ENCODE data around the gene WWP2.
"Not testable (repeated sequence)": the region's sequence is repeated elsewhere in the genome, so short reads cannot be mapped to it uniquely, and the experiment has no call there.

Gene WWP2

DNA sequence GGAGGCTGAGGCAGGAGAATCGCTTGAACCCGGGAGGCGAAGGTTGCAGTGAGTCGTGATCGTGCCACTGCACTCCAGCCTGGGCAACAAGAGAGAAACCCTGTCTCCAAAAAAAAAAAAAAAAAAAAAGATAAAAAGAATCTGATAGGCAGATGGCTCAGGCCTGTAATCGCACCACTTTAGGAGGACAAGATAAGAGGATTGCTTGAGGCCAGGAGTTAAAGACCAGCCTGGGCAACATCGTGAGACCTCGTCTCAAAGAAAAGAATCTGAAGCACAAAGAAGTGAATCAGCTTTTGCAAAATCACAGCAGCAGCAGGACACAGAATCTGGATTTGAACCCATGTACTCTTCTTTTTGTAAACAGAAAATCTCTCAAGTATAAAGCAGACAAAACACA is 15.0 kb upstream of the WWP2 start:
- DNase-seq = no peak

DNA sequence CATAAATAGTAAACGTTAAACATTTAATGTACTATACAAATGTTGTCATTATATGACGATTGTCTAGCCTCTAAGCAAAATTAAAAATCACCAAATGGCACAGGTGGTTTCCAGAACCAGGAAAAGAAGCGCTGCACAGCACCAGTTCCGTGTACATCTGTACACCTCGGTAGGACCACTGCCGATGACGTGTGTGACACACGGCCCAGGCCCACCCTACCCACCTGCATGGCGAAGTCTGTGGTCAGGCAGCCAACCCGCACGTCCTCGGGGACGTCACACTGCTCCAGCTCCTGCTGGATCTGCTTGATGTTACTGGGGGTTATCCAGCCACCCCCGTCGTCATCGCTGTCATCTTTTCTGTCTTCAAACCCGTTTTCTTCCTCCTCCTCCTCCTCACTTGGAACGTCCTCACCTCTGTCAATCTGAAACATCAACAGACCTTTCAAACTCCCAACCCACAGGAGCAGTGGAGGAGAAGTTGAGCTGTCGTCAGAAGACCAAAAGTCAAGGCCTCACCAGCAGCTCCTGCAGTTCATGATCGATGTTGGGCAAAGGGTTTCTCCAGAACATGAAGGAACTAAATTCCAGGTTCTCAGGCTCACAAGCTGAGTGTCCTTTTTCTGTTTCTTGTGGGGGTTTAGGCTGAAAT is 13.3 kb upstream of the WWP2 start:
- no peak for DNase-seq

DNA sequence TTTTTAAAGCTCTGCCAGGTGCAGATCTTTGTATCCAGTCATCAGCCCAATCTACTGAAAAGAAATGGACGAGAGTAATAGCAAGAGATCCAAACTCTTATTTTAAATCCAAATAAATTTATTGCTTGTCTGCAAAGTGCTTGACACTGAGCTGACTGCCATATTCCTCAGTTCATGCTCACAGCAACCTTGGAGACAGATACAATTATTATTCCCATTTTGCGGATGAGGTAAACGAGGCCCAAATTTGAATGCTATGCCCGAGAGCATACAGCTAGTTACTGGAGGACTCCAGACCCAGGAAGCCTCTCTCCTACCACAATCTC is 8.0 kb upstream of the WWP2 start:
- no peak for DNase-seq

DNA sequence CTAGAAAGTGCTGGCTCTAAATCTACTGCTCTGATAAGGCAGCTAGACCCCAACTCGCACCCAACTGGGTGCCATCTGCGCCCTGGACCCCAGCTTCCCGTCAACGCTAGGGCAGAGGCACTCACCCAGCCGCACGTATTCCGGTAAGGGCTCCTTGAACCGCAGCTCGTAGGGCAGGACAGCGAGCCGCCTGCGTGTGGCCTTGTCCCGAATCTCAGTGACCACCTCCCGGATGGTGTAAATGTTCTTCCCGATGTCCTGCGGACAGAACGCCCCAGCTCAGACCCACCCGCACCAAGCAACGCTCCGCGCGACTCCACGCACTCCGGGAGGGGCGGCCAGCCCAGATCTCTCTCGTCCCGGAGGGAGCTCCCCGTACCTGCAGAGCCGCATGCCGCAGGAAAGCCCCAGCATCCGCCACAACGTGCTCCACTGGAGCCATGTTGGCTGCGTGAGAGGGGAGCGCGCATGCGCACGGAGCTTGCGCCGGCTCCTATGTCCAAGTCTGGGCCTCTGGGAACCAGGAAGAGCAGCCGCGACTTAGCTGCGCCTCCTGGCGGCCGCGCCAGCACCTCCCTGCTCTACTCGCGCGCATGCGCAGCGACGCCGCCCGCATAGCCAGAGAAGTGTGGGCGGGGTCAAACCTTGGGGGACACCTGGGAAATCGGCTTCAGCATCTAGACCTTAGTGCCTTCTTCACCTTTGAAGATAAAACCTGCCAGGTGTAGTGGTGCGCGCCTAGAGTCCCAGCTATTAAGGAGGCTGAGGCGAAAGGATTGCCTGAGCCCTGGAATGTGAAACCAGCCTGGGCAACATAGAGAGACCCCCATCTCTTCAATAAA is 7.4 kb upstream of the WWP2 start, which contains the start of gene NOB1:
Gene NOB1 (minus strand): TSS at position 458 of the 842 bp plus-strand sequence. CDS start 16 bp downstream, at position 442.
- peak; percentile 94 for DNase-seq

DNA sequence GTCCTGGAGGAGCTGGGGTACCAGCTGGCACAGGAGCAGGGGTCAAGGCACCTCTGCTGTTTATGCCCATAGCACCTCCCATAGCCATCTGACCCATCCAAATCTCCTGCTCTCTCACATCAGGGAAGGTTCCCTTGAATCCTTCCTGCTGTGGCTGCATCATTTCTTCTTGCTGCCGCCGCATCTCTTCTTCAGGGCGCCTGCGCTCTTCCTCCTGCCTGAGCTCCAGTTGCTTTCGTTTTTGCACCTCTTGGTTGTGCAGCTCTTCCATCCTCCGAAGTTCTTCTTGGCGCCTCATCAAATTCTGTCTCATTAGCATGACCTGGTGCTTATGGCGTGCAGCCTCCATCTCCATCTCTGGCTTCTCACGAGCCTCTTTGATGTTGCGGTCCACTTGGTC is 5.4 kb upstream of the WWP2 start:
- no peak for DNase-seq

DNA sequence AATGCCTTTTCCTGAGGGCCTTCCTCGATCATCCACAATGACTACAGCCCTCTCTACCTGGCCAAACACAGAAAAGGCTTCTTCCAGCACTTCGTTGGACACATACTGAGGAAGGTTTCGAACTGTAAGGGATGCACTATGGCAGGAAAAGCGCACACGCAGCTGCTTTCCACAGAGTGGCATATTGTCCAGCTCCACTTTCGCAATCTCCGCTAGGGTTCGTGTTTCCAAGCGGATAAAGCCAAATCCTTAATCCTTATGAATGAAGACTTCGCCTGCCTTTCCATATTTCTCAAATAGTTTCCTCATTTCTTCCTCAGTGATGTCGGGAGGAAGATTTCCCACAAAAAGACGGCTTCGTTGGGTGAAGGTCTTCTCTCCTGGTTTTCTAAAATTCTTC is 4.8 kb upstream of the WWP2 start:
- not testable (repeated sequence) for DNase-seq

DNA sequence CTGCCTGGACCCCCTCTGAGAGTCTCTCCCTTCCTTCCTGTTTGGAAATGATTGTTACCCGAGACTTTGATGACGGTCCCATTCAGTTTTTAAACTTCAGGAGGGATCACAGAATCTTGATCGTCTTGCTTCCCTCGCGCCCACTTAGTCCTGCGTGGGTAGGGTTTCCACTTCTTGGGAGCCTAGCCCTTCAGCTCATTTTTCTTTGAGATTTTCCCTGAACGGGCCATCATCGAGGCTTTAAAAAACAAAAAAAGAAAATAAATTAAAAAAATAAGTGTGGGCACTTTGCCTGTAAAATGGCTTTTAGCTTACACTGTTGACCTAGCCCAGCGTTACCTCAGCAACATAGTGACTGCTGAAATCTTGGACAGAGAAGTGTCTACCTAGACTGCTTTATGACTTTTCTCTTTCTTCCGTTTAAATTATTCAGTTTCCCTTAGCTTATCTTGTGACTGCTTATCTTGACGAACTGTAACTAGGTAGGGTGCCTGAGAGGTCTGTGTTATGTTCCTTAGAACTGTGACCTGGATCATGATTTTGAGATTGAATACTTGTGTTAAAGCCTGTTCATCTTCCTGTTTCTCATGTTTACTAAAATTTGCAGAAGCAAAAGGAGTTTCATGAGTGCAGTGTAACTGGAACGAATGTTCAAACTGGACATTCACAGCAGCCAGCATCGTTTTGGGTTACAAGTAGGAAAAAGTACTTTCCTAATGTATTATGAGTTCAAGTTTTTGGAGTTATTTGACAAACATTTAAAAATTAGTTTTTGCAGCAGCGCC is 874 bp downstream of the WWP2 start:
- no peak for DNase-seq

DNA sequence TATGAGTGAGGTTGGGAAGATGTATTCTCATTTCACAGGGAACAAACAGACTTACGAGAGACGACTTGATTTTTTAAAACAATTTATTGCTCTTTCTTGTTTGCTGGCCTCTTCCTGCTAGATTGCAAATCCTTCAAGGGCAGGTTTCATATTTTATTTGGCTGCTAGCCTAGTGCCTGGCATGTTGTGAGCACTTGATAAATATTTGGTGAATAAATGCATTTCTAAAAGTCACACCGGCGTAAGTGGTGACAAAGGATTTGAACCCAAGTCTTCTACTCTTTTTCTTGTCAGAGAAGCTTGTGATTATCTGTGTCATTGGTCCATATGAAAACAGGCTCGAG is 1.4 kb downstream of the WWP2 start:
- DNase-seq = no peak

DNA sequence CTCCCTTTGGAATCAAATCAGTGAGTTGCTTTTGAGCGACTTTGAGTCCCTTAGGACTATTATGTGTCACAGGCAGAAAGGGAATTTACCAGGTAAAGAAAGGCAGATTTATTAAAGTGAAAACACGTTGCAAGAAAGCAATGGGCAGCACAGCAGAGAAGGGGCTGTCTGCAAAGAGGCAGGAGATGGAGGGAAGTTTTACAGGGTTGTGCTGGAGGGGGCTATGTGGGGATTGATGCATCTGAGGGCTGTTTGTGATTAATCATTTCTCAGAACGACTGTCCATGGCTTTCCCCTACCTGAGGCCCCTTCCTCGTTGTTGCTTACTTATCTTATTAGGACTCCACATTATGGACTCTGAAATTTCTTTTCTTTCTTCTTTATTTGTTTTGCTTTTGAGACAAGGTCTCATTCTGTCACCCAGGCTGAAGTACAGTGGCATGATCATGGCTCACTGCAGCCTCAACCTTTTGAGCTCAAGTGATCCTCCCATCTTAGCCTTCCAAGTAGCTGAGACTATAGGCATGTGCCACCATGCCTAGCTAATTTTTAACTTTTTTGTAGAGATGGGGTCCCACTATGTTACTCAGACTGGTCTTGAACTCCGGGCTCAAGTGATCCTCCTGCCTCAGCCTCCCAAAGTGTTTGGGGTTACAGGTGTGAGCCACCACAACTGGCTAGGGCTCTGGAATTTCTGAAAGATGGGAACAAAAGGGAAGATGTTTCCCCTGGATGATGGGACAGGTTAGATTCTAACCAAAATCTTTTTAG is 5.5 kb downstream of the WWP2 start:
- DNase-seq = no peak

DNA sequence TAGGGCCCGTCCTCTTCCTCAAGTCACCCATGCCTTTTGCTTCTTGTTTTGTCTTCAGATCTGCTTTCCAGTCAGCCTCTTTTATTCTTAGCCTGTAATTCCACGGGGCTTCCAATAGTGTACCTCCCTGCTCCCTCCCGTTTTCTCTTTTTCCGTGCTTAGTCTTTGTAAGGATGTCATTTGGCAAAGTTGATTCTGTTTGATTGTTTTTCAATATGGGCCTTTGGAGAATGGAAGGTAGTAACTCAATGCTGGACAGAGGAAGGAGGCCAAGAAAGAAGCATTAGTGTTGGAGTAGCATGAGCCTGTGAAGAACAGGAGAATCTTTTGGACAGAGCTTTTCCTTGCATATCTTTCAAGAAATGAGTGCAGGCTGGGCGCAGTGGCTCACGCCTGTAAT is 6.5 kb downstream of the WWP2 start:
- DNase-seq = no peak

DNA sequence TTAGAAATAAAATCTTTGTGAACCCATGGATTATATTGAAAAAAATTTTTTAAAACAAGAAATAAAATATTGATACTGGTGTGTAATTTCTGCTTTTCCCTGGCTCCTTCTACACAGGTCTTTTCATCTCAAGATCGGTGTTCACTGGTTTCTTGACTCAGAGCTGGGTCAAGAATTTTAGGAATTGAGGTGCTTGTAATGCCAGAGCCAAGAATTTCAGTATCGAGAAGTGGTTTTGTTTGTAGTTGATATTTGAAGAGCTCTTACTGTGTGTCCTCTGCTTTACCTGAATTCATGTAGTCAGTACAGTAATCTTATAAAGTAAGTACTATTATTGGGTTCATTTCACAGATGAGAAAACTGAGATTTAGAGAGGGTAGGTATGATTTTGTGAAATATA is 7.3 kb downstream of the WWP2 start:
- no peak for DNase-seq

DNA sequence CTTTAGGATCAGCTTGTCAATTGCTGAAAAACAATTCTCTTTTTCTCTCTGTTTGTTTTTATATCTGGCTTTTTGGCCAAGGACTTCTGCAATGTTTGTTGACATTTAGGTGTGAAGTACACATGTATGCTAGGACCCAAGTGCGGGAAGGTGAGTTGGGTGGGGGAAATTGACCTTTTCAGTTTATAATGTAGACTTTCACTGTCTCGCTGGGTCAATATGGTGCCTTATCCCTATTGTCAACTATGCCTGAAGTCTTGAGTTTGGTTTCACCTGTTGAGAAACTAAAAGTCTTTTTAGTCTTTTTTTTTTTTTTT is 9.5 kb downstream of the WWP2 start:
- no peak for DNase-seq

DNA sequence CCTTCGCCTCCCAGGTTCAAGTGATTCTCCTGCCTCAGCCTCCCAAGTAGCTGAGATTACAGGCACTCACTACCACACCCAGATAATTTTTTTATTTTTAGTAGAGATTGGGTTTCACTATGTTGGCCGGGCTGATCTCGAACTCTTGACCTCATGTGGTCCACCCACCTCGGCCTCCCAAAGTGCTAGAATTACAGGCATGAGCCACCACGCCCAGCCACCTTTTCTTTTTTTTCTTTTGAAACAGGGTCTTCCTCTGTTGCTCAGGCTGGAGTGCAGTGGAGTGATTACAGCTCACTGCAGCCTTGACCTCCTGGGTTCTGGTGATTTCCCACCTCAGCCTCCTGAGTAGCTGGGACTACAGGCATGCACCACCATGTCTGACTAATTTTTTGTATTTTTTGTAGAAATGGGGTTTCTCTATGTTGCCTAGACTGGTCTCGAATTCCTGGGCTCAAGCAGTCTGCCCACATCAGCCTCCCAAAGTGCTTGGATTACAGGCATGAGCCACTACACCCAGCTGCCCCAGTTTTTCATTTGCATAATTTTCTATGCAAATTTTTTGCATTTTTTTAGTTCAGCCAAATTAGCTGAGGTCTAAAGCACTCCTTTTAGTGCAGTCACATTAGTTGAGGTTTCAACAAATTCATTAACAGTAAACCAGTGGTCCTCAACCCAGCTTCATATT is 11.3 kb downstream of the WWP2 start:
- no peak for DNase-seq

DNA sequence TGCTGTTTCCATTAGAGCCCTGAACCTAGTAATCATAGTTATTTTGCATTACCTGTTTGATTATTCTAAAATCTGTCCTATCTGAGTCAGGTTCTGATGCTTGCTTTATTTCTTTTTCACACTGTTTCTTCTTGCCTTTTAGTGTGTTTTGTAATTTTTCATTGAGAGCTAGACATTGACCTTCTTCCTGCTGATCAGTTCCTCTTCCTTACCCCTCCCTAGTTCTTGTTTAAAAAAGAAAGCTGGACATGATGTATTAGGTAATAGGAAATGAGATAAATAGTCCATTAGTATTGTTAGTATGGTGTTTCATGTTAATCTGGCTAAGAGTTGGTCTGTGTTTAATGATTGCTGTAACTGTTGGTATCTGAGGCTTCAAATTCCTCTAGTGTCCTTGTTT is 13.4 kb downstream of the WWP2 start:
- DNase-seq = no peak

DNA sequence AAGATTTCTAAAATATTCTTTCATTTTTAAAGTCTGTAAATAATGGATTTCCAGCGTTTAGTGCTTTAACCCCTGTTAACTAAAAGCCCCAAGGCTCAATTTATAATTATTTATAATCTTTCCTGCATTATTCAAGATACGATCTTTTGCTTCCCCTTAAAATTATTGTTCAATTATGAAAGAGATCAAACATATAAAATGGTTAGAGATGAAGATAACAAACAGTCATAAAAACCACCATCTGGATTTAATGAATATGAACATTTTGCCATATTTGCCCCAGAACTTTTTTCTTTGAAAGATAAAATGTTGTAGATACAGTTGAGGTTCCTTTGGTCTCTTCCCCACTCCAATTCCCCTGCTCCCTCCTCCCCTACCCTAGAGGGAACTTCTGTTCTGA is 17.6 kb downstream of the WWP2 start:
- no peak for DNase-seq

DNA sequence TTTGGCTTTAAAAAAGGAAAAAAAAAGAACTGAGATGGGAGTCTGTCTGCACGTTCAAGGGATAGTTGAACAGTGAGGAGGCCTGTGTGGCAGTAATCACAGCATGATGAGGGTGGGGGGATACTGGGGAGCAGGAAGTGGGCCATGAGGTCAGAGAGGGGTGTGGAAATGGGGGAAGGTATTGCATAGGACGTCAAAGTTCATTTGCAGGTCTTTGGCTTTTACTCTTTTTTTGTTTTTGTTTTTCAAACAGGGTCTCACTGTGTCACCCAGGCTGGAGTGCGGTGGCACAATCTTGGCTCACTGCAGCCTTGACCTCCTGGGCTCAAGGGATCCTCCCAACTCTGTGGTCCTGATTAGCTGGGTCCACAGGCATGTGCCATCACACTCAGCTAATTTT is 19.0 kb downstream of the WWP2 start:
- no peak for DNase-seq

DNA sequence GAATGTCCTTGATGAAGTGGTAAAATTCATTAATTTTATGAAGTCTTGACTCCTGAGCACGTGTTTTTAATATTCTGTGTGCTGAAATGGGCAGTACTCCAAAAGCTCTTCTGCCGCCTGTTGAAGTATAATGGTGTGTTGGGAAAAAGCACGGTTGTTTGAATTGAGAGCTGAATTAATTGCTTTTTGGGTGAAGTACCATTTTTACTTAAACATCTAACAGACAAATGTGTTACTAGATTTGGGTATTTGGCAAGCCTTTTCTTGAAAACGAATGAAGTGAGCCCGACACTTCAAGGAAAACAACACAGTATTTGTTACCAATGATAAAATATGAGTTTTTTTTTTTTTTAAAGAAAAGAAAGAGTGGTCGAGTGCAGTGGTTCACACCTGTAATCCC is 22.5 kb downstream of the WWP2 start:
- no peak for DNase-seq

DNA sequence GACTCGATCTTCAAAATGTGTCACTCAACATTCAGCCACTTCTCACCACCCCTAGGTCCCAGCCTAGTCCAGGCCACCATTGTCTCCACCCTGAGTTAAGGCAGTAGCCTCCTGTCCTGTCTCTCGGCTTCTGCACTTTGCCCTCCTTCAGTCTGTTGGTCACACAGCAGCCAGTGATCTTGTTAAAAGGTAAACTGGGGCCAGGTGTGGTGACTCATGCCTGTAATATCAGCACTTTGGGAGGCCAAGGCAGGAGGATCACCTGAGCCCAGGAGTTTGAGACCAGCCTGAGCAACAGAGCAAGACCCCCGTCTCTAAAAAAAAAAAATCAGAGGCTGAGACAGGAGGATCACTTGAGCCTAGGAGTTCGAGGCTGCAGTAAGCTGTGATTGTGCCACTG is 25.8 kb downstream of the WWP2 start:
- no peak for DNase-seq

DNA sequence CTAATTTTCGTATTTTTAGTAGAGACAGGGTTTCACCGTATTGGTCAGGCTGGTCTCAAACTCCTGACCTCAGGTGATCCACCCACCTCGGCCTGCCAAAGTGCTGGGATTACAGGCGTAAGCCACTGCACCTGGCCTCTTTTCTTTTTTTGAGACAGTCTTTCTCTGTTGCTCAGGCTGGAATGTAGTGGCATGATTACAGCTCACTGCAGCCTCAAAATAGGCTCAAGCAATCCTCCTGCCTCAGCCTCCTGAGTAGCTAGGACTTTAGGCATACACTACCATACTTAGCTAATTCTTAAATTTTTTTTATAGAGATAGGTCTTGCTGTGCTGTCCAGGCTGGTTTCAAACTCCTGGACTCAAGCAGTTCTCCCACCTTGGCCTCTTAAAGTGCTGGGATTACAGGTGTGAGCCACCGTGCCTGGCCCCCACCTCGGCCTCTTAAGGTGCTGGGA is 29.3 kb downstream of the WWP2 start:
- DNase-seq = not testable (repeated sequence)

DNA sequence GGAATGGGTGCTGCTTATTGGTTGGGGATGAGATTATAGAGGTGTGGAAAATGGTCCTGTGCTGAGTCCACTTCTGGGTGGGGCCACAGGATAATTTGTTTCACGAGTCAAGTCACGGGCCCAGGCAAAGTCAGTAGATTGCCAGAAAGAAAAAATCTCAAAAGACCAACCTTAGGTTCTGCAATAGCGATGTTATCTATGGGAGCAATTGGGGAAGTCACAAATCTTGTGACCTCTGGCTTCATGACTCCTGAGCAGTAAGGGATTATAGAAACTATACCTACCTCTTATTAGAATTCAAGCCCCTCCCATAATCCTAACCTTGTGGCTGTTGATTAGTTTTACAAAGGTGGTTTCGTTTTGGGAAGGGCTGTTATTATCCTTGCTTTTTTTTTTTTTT is 31.4 kb downstream of the WWP2 start:
- DNase-seq = no peak

DNA sequence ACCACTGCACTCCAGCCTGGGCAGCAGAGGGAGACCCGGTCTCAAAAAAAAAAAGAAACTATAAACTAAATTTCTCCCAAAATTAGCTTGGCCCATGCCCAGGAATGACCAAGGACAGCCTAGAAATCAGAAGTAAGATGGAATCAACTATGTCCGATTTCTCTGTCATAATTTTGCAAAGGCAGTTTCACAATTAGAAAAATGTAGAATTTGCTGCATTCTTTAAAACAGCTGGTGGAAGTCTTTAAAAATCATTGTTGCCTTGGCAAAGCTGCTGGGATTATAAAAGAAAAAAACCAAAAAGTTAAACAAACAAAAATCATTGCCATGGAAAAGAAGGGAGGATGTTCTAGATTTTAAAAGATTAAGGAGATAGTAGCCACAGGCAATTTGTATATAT is 32.4 kb downstream of the WWP2 start:
- DNase-seq = no peak

DNA sequence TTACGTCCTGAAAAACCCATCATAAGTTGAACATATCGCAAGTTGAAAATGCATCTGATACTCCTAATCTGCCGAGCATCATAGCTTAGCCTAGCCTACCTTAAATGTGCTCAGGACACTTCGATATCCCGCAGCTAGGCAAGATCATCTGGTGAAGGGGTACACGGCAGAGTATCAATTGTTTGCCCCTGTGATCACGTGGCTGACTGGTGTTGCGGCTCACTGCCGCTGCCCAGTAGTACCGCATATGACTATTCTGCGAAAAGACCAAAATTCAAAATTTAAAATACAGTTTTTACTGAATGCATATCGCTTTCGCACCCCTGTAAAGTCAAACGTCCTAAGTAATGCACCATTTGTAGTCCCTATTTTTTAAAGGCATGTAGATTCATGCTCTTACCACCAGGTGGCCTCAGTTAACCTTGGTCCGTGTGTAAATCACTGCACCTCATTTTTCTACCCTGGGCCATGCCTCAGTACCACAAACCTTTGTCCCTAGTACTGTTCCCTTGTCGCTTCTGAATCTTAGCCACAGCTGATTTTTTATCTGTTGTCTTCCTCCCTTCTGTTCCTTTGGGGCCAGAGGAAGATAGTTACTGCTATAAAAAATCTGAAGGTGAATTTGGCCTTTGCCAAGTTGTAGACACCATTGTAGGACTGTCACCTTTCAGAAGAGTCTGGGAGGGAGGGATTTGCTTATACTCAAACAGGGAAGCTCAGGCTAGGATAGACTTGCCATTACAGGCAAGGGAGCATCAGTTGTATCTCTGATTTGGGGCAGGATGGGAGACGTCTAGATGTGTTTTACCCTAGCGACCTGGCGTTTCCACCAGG is 34.4 kb downstream of the WWP2 start:
- DNase-seq = peak; percentile 3
